HL-60 (cell line): ENCODE data around the gene FAF1.
"Not testable (repeated sequence)": the region's sequence is repeated elsewhere in the genome, so short reads cannot be mapped to it uniquely, and the experiment has no call there.

Experiments used
- DNase-seq, 2 experiments: peaks; one replicate each; pipeline ENCODE4 v3.0.0-alpha.2; 2010 to 2020; ENCODE audit warnings: low read depth in 1 of 2, low spot score in 1 of 2
- H3K27ac ChIP-seq: fragments of 250-450 bp; sonication (Bioruptor Pico); replicated peaks from 2 replicates; pipeline ENCODE4 v1.5.1; 2020; ENCODE audit warnings: mild to moderate bottlenecking, moderate library complexity
- H3K27me3 ChIP-seq: fragments of 250-450 bp; sonication (Bioruptor Pico); 2 replicates; pipeline ENCODE4 v1.5.1; 2021; ENCODE audit warnings: mild to moderate bottlenecking, moderate library complexity; ENCODE audit not compliant: insufficient read depth, poor library complexity, severe bottlenecking
- H3K4me3 ChIP-seq: replicated peaks from 2 replicates; pipeline ENCODE4 v1.5.1; 2011; ENCODE audit warnings: mild to moderate bottlenecking, control low read depth, low read length; ENCODE audit not compliant: insufficient read depth
- GABPA ChIP-seq: IDR thresholded peaks from 2 replicates; pipeline ENCODE4 v1.6.1; 2012; ENCODE audit warnings: low read depth
- POLR2AphosphoS5 ChIP-seq: IDR thresholded peaks from 2 replicates; pipeline ENCODE4 v1.6.1; 2012; ENCODE audit warnings: low read depth
- SPI1 ChIP-seq: IDR thresholded peaks from 2 replicates; pipeline ENCODE4 v1.6.1; 2012; ENCODE audit warnings: low read depth, mild to moderate bottlenecking, borderline replicate concordance
- TF ChIP-seq, protein P1 (sequence below): IDR thresholded peaks from 2 replicates; pipeline ENCODE4 v1.6.1; 2012; ENCODE audit warnings: low read depth; ENCODE audit not compliant: insufficient replicate concordance
- TF ChIP-seq, protein P2 (sequence below): IDR thresholded peaks from one replicate; pipeline ENCODE4 v1.5.1; 2011; ENCODE audit warnings: low read length, control low read depth, inconsistent platforms; ENCODE audit not compliant: insufficient read depth

Gene FAF1

DNA sequence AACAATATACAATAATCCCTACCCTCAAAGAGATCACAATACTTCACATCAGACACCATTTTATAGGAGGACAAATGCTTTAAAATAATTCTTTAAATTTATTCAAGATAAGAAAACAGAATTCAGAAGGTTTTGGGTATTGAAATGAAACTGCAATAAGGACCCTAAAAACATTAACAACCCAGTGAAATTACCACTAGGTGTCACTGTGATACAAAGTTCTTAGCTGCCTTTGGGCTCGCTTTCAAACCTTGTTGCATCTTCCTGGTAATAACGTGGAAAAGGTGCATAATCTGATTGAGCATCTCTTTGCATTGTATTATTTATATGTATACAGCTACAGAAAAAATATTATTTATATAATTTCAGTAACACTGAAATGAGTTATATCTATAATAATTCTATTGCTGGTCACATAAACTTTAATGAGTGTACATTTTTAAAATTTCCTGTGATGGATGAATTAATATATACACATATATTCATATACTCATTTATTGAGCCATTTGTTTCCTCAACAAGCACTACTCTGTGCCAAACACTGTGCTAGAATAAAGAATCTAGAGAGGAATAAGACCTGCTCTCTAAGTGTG is 185.2 kb downstream of the FAF1 start:
- no peak overlapping the region for H3K27ac ChIP-seq
- no peak for TF ChIP-seq GABPA
- TF ChIP-seq, protein P1, sequence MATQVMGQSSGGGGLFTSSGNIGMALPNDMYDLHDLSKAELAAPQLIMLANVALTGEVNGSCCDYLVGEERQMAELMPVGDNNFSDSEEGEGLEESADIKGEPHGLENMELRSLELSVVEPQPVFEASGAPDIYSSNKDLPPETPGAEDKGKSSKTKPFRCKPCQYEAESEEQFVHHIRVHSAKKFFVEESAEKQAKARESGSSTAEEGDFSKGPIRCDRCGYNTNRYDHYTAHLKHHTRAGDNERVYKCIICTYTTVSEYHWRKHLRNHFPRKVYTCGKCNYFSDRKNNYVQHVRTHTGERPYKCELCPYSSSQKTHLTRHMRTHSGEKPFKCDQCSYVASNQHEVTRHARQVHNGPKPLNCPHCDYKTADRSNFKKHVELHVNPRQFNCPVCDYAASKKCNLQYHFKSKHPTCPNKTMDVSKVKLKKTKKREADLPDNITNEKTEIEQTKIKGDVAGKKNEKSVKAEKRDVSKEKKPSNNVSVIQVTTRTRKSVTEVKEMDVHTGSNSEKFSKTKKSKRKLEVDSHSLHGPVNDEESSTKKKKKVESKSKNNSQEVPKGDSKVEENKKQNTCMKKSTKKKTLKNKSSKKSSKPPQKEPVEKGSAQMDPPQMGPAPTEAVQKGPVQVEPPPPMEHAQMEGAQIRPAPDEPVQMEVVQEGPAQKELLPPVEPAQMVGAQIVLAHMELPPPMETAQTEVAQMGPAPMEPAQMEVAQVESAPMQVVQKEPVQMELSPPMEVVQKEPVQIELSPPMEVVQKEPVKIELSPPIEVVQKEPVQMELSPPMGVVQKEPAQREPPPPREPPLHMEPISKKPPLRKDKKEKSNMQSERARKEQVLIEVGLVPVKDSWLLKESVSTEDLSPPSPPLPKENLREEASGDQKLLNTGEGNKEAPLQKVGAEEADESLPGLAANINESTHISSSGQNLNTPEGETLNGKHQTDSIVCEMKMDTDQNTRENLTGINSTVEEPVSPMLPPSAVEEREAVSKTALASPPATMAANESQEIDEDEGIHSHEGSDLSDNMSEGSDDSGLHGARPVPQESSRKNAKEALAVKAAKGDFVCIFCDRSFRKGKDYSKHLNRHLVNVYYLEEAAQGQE: no peak
- TF ChIP-seq POLR2AphosphoS5: no peak
- TF ChIP-seq SPI1: no peak
- TF ChIP-seq, protein P2, sequence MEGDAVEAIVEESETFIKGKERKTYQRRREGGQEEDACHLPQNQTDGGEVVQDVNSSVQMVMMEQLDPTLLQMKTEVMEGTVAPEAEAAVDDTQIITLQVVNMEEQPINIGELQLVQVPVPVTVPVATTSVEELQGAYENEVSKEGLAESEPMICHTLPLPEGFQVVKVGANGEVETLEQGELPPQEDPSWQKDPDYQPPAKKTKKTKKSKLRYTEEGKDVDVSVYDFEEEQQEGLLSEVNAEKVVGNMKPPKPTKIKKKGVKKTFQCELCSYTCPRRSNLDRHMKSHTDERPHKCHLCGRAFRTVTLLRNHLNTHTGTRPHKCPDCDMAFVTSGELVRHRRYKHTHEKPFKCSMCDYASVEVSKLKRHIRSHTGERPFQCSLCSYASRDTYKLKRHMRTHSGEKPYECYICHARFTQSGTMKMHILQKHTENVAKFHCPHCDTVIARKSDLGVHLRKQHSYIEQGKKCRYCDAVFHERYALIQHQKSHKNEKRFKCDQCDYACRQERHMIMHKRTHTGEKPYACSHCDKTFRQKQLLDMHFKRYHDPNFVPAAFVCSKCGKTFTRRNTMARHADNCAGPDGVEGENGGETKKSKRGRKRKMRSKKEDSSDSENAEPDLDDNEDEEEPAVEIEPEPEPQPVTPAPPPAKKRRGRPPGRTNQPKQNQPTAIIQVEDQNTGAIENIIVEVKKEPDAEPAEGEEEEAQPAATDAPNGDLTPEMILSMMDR: peak; percentile 55
- H3K27me3 ChIP-seq: no peaks in the 10 kb centered on the region
- no peak overlapping the region for H3K4me3 ChIP-seq
- peak; percentile 8 to 18 for DNase-seq

DNA sequence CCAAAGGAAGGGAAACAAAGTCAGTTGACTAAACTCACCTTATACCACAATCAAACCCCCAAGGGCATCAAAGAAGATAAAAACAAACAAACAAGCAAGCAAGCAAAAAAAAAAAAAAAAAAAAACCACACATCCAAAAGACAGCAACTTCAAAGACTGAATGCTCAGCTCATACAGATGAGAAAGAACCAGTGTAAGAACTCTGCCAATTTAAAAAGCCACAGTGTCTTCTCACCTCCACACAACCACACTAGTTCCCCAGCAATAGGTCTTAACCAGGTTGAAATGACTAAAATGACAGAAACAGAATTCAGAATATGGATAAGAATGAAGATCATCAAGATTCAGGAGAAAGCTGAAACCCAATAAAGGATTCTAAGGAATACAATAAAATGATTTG is 193.4 kb downstream of the FAF1 start:
- TF ChIP-seq, protein P1: no peak
- TF ChIP-seq GABPA: no peak
- TF ChIP-seq, protein P2: no peak
- no peak for TF ChIP-seq POLR2AphosphoS5
- no peak for TF ChIP-seq SPI1
- Histone ChIP-seq H3K4me3 (no peak overlapping the region), H3K27me3 (no peaks in the 10 kb centered on the region), H3K27ac (no peak overlapping the region)
- DNase-seq: no peak

DNA sequence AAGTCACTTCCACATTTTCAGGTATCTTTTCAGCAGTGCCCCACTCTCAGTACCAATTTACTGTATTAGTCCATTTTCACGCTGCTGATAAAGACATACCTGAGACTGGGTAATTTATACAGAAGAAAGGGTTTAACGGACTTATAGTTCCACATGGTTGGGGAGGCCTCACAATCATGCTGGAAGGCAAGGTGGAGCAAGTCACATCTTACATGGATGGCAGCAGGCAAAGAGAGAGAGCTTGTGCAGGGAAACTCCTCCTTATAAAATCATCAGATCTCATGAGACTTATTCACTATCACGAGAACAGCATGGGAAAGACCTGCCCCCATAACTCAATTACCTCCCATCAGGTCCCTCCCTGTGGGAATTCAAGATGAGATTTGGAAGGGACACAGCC is 203.5 kb downstream of the FAF1 start:
- H3K27me3 ChIP-seq, H3K4me3 ChIP-seq, H3K27ac ChIP-seq, DNase-seq: not testable (repeated sequence)

DNA sequence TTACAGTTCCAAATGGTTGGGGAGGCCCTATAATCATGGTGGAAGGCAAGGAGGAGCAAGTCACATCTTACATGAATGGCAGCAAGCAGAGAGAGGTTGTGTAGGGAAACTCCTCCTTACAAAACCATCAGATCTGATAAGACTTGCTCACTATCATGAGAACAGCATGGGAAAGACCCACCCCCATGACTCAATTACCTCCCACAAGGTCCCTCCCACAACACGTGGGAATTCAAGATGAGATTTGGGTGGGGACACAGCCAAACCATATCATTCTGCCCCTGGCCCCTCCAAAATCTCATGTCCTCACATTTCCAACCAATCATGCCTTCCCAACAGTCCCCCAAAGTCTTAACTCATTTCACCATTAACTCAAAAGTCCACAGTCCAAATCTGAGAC is 205.3 kb downstream of the FAF1 start:
- H3K27ac ChIP-seq, DNase-seq, H3K4me3 ChIP-seq, H3K27me3 ChIP-seq: not testable (repeated sequence)

DNA sequence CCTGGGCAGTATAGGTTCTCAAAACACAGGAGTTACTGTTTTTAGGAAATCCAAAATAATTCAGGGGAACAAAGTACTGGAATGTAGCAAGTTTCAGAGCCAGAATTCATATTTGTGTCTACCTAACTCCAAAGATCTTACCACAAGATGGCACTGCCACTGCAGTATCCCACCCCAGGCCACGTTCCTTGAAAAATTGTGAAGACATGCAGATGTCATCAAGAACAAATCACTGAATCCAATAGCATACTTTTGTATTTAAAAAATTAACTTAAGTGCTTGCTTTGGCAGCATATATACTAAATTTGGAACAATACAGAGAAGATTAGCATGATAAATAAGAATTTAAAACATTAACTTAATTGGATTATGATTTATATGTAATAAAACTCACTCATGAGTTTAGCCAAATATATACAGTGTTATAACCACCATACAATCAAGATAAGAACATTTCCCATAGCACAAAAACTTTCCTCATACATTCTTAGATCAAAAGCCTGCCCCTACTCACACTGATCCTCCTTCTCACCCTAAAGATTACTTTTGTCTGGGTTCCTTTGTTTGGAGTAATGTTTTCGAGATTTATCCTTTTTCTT is 209.9 kb downstream of the FAF1 start:
- no peak for DNase-seq
- Histone ChIP-seq H3K27ac (no peak overlapping the region), H3K27me3 (no peaks in the 10 kb centered on the region), H3K4me3 (no peak overlapping the region)
- TF ChIP-seq SPI1 (no peak), GABPA (no peak), POLR2AphosphoS5 (no peak)
- TF ChIP-seq, protein P1: no peak
- TF ChIP-seq, protein P2: no peak
